Esophagus muscularis mucosa (tissue), 4 donors: ENCODE data around the gene DAAM1.
A peak's percentile ranks its signal among the peaks of the same experiment; 100 is the strongest.

Experiments
- CTCF ChIP-seq, 3 experiments: fragments of 200-600 bp in 2 of 3; fragments of 450-650 bp in 1 of 3; sonication (generic) in 2 of 3; IDR thresholded peaks; one replicate each; pipeline ENCODE4 v1.5.1; 2017 to 2019; ENCODE audit warnings: antibody characterized with exemption in 3 of 3, mild to moderate bottlenecking in 2 of 3, moderate library complexity in 1 of 3
- EP300 ChIP-seq: sonication (generic); formaldehyde crosslinking; IDR thresholded peaks from one replicate; pipeline ENCODE4 v1.6.1; 2017; ENCODE audit warnings: antibody characterized with exemption
- POLR2A ChIP-seq: fragments of 450-650 bp; IDR thresholded peaks from one replicate; pipeline ENCODE4 v1.6.1; 2017; ENCODE audit warnings: antibody characterized with exemption, moderate library complexity, mild to moderate bottlenecking, low read depth
- POLR2AphosphoS5 ChIP-seq, 2 donors: sonication (generic); formaldehyde crosslinking; IDR thresholded peaks; one replicate each; pipeline ENCODE4 v1.6.1; 2017; ENCODE audit warnings: antibody characterized with exemption in 2 of 2

GRCh38 chr14:59254911-59255545 lies 66.6 kb downstream of the DAAM1 start:
- TF ChIP-seq POLR2A (no peak), POLR2AphosphoS5 (IDR thresholded peaks at IDR 0.05) (peak in 1 of 2 donors; percentile 49), CTCF (IDR thresholded peaks at IDR 0.05) (no peak), EP300 (no peak)
